Left lung (tissue), 10 donors: ENCODE results near the gene KCNQ1OT1. TPM values are rescaled to one million over a fixed set of nuclear protein-coding genes. Genes with fewer than 3 reads are reported as not detected.

Experiments used
- ATAC-seq: fragments of 200-7000 bp; cut with Tn5 transposase; one replicate; pipeline ENCODE4 v1.9.1; 2020; ENCODE audit warnings: moderate library complexity
- DNase-seq, 4 donors: peaks; one replicate each; pipeline ENCODE4 v3.0.0-alpha.2; 2013 to 2020
- H3K27ac ChIP-seq, 2 donors: fragments of 200-600 bp; sonication (generic) in 1 of 2; one replicate each; pipeline versions ENCODE4 v1.5.0 to v1.8.0; 2020 to 2021
- H3K27me3 ChIP-seq, 2 donors: fragments of 200-600 bp; sonication (generic) in 1 of 2; one replicate each; pipeline versions ENCODE4 v1.5.0 to v1.8.0; 2020 to 2021
- H3K36me3 ChIP-seq, 2 donors: fragments of 200-600 bp; sonication (generic) in 1 of 2; one replicate each; pipeline versions ENCODE4 v1.5.0 to v1.8.0; 2020 to 2021
- H3K4me1 ChIP-seq, 2 donors: fragments of 200-600 bp; one replicate each; pipeline ENCODE4 v1.8.0; 2021
- H3K4me3 ChIP-seq, 2 donors: fragments of 200-600 bp; sonication (generic) in 1 of 2; one replicate each; pipeline versions ENCODE4 v1.5.0 to v1.8.0; 2020 to 2021; ENCODE audit warnings: mild to moderate bottlenecking in 1 of 2
- H3K9me3 ChIP-seq, 2 donors: fragments of 200-600 bp; sonication (generic) in 1 of 2; one replicate each; pipeline versions ENCODE4 v1.5.0 to v1.8.0; 2020 to 2021
- intact Hi-C, 2 donors: fragments of 100-400 bp; cut with DNase I; formaldehyde crosslinking; loops; one replicate each; pipeline versions ENCODE4 v1.11.2 to v1.14.2; 2022
- polyA plus RNA-seq, 6 donors: library from polyadenylated mRNA; unstranded; fragments of 120-200 nt; gene quantifications; one replicate each; pipeline ENCODE4 v1.2.1, GENCODE V29; 2013; ENCODE audit not compliant: insufficient read length in 6 of 6
- total RNA-seq, 2 donors: library from RNA; stranded (reverse); fragmentation: NEBNext Ultra II Directional; extraction: Animal tissue kit (Norgen Biotek cat#: 25700); gene quantifications; one replicate each; pipeline ENCODE4 v1.2.1, GENCODE V29; 2021
- TF ChIP-seq, protein P1 (sequence below), 2 donors: fragments of 200-600 bp; sonication (generic) in 1 of 2; IDR thresholded peaks; one replicate each; pipeline versions ENCODE4 v1.5.0 to v1.8.0; 2021; ENCODE audit warnings: antibody characterized with exemption in 2 of 2
- donor health status: DM: no; HTN: yes; CAD: no.
- donor health status: DM: no; HTN: no; CAD: no.

The KCNQ1OT1 gene
- total and polyA plus RNA-seq, 8 donors = 1.9 to 2.9 (median 2.7) TPM

DNA sequence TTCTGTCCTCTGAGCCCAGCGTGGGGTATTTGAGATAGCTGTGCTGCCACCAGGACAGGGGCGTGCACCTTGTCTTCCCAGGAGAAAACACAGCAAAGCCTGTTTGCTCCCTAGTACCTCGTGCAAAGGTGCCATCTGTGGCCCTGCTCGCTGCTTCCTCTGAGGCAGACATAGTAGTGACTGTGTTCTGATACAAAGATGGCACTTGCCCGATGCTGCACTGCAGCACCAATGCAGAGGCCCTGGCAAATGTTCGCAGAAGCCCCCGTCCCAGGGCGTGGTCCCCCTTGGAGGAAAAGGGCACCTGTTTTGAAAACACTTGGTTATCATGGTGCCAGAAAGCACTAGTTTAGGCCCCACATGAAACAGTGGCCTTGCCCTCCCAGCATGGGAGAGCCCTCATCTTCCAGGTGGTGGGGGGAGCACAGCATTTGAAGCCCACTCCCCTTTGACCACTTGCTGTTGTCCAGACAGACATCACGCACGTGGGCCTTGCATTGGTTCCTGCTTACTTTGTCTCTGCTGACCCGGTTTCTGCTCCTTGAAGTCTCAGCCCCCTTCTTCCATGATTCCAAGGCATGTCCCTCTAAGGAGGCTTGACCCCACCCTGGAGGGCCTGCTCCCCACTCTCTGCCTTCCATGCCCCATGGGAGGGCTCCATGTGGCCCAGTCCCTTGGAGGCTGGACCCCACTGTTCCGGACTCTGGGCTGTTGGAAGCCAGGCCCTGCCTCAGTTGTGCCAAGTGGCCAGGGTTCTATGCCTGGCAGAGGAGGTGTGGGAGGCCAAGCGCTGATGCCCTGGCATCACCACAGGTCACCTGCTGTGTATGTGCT lies 109.4 kb downstream of the KCNQ1OT1 start:
- Histone ChIP-seq H3K36me3 (peaks cover 0 to 35% of the 10 kb centered on the region in 2 donors), H3K4me1 (no peaks in the 10 kb centered on the region), H3K9me3 (no peaks in the 10 kb centered on the region), H3K27me3 (no peaks in the 10 kb centered on the region), H3K4me3 (no peak overlapping the region), H3K27ac (no peak overlapping the region)
- DNase-seq = peak in 2 of 4 donors; percentile 20 to 59
- intact Hi-C loops = no loop called here
- TF ChIP-seq, protein P1, sequence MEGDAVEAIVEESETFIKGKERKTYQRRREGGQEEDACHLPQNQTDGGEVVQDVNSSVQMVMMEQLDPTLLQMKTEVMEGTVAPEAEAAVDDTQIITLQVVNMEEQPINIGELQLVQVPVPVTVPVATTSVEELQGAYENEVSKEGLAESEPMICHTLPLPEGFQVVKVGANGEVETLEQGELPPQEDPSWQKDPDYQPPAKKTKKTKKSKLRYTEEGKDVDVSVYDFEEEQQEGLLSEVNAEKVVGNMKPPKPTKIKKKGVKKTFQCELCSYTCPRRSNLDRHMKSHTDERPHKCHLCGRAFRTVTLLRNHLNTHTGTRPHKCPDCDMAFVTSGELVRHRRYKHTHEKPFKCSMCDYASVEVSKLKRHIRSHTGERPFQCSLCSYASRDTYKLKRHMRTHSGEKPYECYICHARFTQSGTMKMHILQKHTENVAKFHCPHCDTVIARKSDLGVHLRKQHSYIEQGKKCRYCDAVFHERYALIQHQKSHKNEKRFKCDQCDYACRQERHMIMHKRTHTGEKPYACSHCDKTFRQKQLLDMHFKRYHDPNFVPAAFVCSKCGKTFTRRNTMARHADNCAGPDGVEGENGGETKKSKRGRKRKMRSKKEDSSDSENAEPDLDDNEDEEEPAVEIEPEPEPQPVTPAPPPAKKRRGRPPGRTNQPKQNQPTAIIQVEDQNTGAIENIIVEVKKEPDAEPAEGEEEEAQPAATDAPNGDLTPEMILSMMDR (IDR thresholded peaks at IDR 0.05) = no peak
- no peak for ATAC-seq

DNA sequence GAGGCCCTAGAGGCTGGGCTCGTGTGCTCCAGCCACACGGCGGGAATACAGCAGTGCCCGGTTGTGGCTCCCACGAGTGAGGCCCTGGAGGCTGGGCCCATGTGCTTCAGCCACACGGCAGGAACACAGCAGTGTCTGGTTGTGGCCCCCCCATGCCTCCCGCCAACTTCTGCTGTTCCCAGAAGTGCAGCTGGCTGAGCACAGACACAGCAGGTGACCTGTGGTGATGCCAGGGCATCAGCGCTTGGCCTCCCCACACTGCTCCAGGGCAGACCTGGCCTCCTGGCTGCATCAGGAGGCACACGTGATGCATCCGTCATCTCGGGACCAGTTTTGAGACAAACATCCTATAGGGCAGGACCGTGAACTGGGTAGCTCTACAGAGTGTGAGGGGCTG lies 110.3 kb downstream of the KCNQ1OT1 start:
- ATAC-seq (no peak), DNase-seq (peak in 1 of 4 donors; percentile 59)
- Histone ChIP-seq H3K4me1 (no peaks in the 10 kb centered on the region), H3K27ac (no peak overlapping the region), H3K36me3 (peaks cover 0 to 41% of the 10 kb centered on the region in 2 donors), H3K4me3 (no peak overlapping the region), H3K9me3 (no peaks in the 10 kb centered on the region), H3K27me3 (no peaks in the 10 kb centered on the region)
- TF ChIP-seq, protein P1 (IDR thresholded peaks at IDR 0.05) = no peak
- intact Hi-C loops = no loop called here

DNA sequence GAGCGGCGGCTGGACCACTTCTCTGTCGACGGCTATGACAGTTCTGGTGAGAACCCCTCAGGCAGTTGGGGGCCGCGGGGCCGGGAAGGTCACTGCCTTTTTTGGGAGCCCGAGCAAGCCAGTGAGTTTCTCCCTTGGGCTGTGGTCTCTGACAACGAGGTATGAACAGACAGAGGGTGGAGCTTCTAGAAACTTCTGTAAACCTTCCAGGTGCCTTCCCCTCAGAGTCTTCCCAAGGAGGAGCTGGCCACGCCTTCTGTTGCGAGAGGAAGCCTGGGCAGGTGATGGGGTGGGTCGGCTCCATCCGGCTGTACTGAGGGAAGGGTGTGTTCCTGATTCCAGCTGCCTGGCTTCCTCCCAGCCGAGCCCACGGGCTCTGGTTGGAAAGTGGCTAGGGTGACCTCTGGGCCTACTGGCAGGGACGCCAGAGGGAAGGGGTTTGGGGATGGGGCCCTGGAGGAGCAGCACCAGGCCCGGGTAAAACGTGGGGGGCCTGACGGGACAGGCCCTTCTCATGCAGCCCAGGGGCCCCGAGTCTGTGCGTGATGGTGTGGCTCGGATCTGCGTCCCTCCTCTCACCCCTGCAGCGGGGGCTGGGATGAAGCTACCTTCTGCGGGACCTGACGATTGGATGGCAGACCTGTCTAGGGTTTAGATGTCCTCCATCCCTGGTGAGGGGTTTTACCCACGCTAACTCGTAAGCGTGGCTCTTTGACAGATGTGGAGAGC lies 110.8 kb downstream of the KCNQ1OT1 start:
- Histone ChIP-seq H3K4me1 (no peaks in the 10 kb centered on the region), H3K36me3 (peaks cover 0 to 41% of the 10 kb centered on the region in 2 donors), H3K4me3 (no peak overlapping the region), H3K27ac (no peak overlapping the region), H3K9me3 (no peaks in the 10 kb centered on the region), H3K27me3 (no peaks in the 10 kb centered on the region)
- DNase-seq = peak in 2 of 4 donors; percentile 21 to 71
- no peak for ATAC-seq
- intact Hi-C loops = no loop called here
- TF ChIP-seq, protein P1 (IDR thresholded peaks at IDR 0.05) = no peak

DNA sequence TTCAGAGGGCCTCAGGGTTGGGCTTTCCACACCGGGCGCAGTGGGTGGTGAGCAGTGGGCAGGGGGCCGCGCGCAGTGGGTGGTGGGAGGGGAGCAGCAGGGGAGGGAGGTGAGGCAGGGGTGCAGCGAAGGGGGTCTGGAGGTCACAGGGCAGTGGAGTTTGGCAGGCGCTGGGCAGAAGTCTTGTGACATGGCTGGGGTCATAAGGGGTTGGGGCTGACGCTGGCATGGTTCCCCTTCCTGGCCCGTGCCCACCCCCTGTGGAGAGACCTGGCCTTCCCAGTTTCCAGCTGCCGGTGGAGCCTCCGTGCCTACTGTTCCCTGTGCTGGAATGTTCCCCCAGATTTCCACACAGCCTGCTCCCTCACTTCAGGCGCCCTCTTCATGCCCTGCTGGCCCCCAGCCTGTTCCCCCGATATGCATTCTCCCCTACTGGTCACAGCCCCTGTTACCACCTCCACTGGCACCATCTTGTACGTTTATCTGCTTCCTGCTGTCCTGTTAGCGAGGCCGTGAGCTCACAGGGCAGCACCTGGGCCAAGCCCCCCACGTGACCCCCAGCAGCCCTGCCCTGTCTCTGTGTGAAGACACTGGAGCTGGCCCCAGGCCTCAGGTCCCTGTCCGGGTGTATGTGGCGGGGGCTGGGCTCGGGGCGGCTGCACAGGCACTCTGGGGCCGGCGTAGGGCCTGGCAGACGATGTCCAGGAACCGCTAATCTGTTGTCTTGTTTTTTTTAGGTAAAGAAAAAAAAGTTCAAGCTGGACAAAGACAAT lies 111.6 kb downstream of the KCNQ1OT1 start:
- TF ChIP-seq, protein P1 (IDR thresholded peaks at IDR 0.05) = no peak
- DNase-seq (peak in 2 of 4 donors; percentile 22 to 68), ATAC-seq (no peak)
- Histone ChIP-seq H3K4me3 (no peak overlapping the region), H3K27ac (no peak overlapping the region), H3K27me3 (no peaks in the 10 kb centered on the region), H3K36me3 (peaks cover 0 to 41% of the 10 kb centered on the region in 2 donors), H3K9me3 (no peaks in the 10 kb centered on the region), H3K4me1 (no peaks in the 10 kb centered on the region)
- intact Hi-C loops = no loop called here
